Measurements from ENCODE around the gene SOAT1. TPM values are rescaled to one million over a fixed set of nuclear protein-coding genes. Genes with fewer than 3 reads are reported as not detected.
"Not testable (repeated sequence)": the region's sequence is repeated elsewhere in the genome, so short reads cannot be mapped to it uniquely, and the experiment has no call there.

The SOAT1 gene
- total RNA-seq, 1 experiment from 2014 or later, result 28.4 TPM

DNA sequence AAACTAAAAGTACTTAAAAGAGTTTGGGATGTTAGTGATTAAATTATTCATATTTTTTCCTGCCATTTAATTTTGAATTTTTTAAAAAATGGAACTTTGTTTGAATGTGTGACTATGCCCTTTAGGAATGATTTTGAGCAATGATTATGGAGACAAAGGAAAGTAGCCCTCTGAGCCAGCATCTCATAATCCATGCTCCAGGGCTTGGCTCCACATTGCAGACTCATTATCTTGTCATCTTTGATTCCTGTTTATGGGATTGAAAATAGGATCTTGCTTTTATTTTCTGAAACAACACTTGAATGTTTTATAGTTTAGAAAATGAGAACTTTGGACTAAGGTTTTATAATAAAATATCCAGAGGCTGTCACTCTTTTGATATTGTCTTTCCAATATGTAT is 86.7 kb downstream of the SOAT1 start:
- BruUV-seq (replicated peaks), result no TSS peak
- Mint-ChIP-seq H3K4me1 (ENCODE audit: insufficient read depth, unreplicated experiment) (no peaks in the 10 kb centered on the region), H3K27ac (ENCODE audit: low read depth, unreplicated experiment) (no peak overlapping the region), H3K36me3 (ENCODE audit: insufficient read depth, unreplicated experiment) (no peaks in the 10 kb centered on the region), H3K4me3 (ENCODE audit: unreplicated experiment) (no peak overlapping the region), H3K9me3 (ENCODE audit: unreplicated experiment) (no peaks in the 10 kb centered on the region), H3K27me3 (ENCODE audit: insufficient read depth, unreplicated experiment) (no peaks in the 10 kb centered on the region)
- intact Hi-C loops (cut with micrococcal nuclease), result no loop called here
- ChIA-PET POLR2A (no interaction called here), CTCF (no interaction called here)
- TF ChIP-seq, protein P1, sequence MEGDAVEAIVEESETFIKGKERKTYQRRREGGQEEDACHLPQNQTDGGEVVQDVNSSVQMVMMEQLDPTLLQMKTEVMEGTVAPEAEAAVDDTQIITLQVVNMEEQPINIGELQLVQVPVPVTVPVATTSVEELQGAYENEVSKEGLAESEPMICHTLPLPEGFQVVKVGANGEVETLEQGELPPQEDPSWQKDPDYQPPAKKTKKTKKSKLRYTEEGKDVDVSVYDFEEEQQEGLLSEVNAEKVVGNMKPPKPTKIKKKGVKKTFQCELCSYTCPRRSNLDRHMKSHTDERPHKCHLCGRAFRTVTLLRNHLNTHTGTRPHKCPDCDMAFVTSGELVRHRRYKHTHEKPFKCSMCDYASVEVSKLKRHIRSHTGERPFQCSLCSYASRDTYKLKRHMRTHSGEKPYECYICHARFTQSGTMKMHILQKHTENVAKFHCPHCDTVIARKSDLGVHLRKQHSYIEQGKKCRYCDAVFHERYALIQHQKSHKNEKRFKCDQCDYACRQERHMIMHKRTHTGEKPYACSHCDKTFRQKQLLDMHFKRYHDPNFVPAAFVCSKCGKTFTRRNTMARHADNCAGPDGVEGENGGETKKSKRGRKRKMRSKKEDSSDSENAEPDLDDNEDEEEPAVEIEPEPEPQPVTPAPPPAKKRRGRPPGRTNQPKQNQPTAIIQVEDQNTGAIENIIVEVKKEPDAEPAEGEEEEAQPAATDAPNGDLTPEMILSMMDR (IDR thresholded peaks at IDR 0.05; ENCODE audit: unreplicated experiment), result no peak
- DNase-seq (ENCODE audit: unreplicated experiment), result no peak

DNA sequence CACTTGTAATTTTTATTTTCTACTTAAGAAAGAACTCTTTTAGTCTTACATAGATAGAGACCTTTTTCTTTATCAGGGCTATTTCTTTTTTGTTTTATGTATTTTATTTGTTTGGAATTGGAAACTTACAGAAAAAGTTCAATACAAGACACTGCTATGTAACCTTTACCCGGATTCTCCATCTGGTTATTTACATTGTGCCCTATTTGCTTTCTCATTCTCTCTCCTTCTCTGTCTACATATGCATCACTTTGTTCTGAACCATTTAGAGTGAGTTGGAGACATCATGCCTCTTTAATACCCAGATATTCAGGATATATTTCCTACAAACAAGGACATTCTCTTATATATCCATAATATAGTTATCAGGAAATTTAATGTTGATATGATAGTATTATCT is 90.4 kb downstream of the SOAT1 start:
- intact Hi-C loops (cut with micrococcal nuclease), result no loop called here
- Mint-ChIP-seq H3K4me1 (ENCODE audit: insufficient read depth, unreplicated experiment) (no peaks in the 10 kb centered on the region), H3K9me3 (ENCODE audit: unreplicated experiment) (no peaks in the 10 kb centered on the region), H3K4me3 (ENCODE audit: unreplicated experiment) (no peak overlapping the region), H3K27ac (ENCODE audit: low read depth, unreplicated experiment) (no peak overlapping the region), H3K27me3 (ENCODE audit: insufficient read depth, unreplicated experiment) (no peaks in the 10 kb centered on the region), H3K36me3 (ENCODE audit: insufficient read depth, unreplicated experiment) (no peaks in the 10 kb centered on the region)
- TF ChIP-seq, protein P1 (IDR thresholded peaks at IDR 0.05; ENCODE audit: unreplicated experiment), result no peak
- no TSS peak for BruUV-seq (replicated peaks)
- DNase-seq (ENCODE audit: unreplicated experiment), result no peak
- ChIA-PET CTCF (interaction anchor here (0.5 to 1.2 kb wide), 2 partner anchors 14 to 306 kb away, joined by 4 to 7 read pairs; no protein-coding TSS in a partner anchor), POLR2A (no interaction called here)

DNA sequence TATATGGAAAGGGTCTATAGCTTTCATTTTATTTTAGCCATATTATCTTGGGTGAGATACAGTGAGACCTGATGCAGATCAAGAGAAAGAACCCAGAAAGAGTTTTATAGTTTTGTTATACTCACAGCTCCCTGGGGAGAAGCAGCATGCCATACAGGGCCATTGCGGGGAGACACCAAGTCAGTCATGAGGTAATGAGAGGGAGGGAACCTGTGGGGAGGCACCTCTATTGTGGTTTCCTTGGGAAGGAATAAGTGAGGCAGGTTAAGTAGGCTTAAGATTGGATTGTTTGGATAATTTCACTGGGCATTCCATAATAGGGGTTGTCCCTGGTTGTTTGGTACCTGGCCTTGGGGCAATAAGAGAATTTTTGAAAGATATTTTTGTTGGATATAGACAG is 91.9 kb downstream of the SOAT1 start:
- Mint-ChIP-seq H3K36me3 (ENCODE audit: insufficient read depth, unreplicated experiment) (no peaks in the 10 kb centered on the region), H3K9me3 (ENCODE audit: unreplicated experiment) (no peaks in the 10 kb centered on the region)

DNA sequence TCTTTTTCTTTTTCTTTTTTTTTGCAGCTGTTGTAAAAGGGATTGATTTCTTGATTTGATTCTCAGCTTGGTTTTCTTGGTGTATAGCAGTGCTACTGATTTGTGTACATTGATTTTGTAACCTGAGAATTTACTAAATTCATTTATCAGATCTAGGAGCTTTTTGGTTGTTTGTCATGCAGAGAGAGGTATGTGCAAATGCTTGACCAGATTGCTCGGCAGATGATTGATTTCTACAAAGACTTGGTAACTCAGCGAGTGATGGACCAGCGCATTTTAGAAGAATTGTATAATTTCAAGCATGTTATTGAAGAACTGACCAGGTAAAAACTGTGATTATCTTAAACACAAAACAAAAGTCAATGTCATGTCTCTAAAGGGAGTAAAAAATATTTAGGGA is 100.1 kb downstream of the SOAT1 start:
- Mint-ChIP-seq H3K9me3 (ENCODE audit: unreplicated experiment) (peaks cover 26% of the 10 kb centered on the region), H3K4me1 (ENCODE audit: insufficient read depth, unreplicated experiment) (no peaks in the 10 kb centered on the region), H3K4me3 (ENCODE audit: unreplicated experiment) (no peak overlapping the region), H3K36me3 (ENCODE audit: insufficient read depth, unreplicated experiment) (no peaks in the 10 kb centered on the region), H3K27ac (ENCODE audit: low read depth, unreplicated experiment) (no peak overlapping the region), H3K27me3 (ENCODE audit: insufficient read depth, unreplicated experiment) (no peaks in the 10 kb centered on the region)
- CTCF ChIA-PET, result interaction anchor here (0.6 kb wide), 1 partner anchor 142 kb away, joined by 3 read pairs; no protein-coding TSS in a partner anchor
- BruUV-seq (replicated peaks), result no TSS peak
- POLR2A ChIA-PET, result interaction anchor here (0.6 to 0.7 kb wide), 2 partner anchors 23 to 75 kb away, joined by 3 read pairs; no protein-coding TSS in a partner anchor
- TF ChIP-seq, protein P1 (IDR thresholded peaks at IDR 0.05; ENCODE audit: unreplicated experiment), result no peak
- intact Hi-C loops (cut with micrococcal nuclease), result no loop called here
- no peak for DNase-seq (ENCODE audit: unreplicated experiment)

More for the DNA sequence above, 91.9 kb downstream of the SOAT1 start:
- Mint-ChIP-seq H3K4me3 (ENCODE audit: unreplicated experiment) (no peak overlapping the region), H3K27me3 (ENCODE audit: insufficient read depth, unreplicated experiment) (no peaks in the 10 kb centered on the region), H3K27ac (ENCODE audit: low read depth, unreplicated experiment) (no peak overlapping the region), H3K4me1 (ENCODE audit: insufficient read depth, unreplicated experiment) (no peaks in the 10 kb centered on the region)
- intact Hi-C loops (cut with micrococcal nuclease), result no loop called here
- ChIA-PET POLR2A (no interaction called here), CTCF (interaction anchor here (0.5 to 1.6 kb wide), 3 partner anchors 13 to 429 kb away, joined by 3 to 5 read pairs (median 3); no protein-coding TSS in a partner anchor)
- no peak for DNase-seq (ENCODE audit: unreplicated experiment)
- no TSS peak for BruUV-seq (replicated peaks)
- TF ChIP-seq, protein P1 (IDR thresholded peaks at IDR 0.05; ENCODE audit: unreplicated experiment), result no peak

DNA sequence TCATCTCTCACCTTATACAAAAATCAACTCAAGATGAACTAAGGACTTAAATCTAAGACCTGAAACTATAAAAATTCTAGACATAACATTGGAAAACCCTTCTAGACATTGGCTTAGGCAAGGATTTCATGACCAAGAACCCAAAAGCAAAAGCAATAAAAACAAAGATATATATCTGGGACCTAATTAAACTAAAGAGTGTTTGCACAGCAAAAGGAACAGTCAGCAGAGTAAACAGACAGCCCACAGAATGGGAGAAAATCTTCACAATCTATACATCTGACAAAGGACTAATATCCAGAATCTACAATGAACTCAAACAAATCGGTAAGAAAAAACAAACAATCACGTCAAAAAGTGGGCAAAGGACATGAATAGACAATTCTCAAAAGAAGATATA is 105.8 kb downstream of the SOAT1 start:
- H3K4me3 Mint-ChIP-seq (ENCODE audit: unreplicated experiment); intact Hi-C loops (cut with micrococcal nuclease); POLR2A ChIA-PET; H3K9me3 Mint-ChIP-seq (ENCODE audit: unreplicated experiment); BruUV-seq (replicated peaks); H3K27me3 Mint-ChIP-seq (ENCODE audit: insufficient read depth, unreplicated experiment); H3K27ac Mint-ChIP-seq (ENCODE audit: low read depth, unreplicated experiment); DNase-seq (ENCODE audit: unreplicated experiment); CTCF ChIA-PET; H3K4me1 Mint-ChIP-seq (ENCODE audit: insufficient read depth, unreplicated experiment); H3K36me3 Mint-ChIP-seq (ENCODE audit: insufficient read depth, unreplicated experiment): not testable (repeated sequence)

Measured in MCF 10A (cell line).